Measurements from ENCODE around the gene EMC6.

DNA sequence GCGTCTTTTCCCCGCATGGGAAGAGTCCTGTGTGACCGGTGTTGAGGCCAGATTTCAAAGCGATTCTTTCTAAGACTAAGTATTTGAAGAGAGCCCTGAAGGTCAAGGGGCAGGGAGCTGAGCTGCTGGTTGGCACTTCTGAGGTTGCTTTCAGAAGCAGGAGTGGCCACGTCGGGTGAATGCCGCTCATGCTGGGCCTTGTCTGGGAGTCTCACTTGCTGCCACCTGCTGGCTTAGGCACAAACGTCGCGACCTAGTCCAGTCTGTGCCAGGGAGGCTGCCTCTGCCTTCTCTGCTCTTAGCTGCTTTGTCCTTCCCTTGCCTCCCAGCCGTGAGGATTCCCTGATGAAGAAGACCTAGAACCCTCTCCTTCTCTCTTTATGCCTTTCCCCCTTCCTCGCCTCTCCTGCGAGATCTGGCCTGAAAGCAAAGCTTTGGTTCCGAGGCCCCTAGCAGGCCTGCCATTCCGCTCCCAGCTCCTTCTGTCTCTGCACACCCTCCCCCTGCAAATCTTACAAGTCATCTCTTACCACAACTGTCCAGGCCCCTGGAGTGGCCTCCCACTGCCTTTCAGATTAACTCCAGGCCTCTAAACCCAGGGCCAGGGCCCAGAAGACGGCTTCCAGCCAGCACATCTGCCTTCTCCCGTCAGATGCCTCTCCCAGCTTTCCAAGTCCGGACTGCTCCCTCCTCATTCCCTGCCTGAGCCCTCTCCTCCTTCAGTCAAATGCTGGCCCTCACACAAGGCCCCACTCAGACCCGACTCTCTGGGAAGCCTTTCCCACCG lies 20.6 kb upstream of the EMC6 start:
- TF ChIP-seq EZH2 (IDR thresholded peaks at IDR 0.05): no peak
- TF ChIP-seq POLR2AphosphoS5 (IDR thresholded peaks at IDR 0.05; ENCODE audit: borderline replicate concordance, low read depth, low read length): no peak
- TF ChIP-seq FOXP2 (optimal IDR thresholded peaks at IDR 0.05; ENCODE audit: control extremely low read depth, extremely low read length, insufficient read depth): no peak
